Lung (tissue), 12 donors: ENCODE results near the gene PTCD2. TPM values are rescaled to one million over a fixed set of nuclear protein-coding genes. Genes with fewer than 3 reads are reported as not detected.

Experiments used
- ATAC-seq: fragments of 200-7000 bp; cut with Tn5 transposase; one replicate; pipeline ENCODE4 v1.9.1; 2020; ENCODE audit warnings: moderate number of reproducible peaks; ENCODE audit not compliant: insufficient read depth, low FRiP score
- DNase-seq, 3 donors: peaks; one replicate each; pipeline ENCODE4 v3.0.0-alpha.2; 2013 to 2017
- H3K27ac ChIP-seq, 2 donors: one replicate each; pipeline ENCODE4 v1.5.1; 2013; ENCODE audit warnings: mild to moderate bottlenecking in 2 of 2, moderate library complexity in 2 of 2, control low read depth in 1 of 2, inconsistent platforms in 1 of 2, low read depth in 1 of 2, low read length in 1 of 2
- H3K27me3 ChIP-seq, 3 donors: one replicate each; pipeline ENCODE4 v1.5.1; 2013; ENCODE audit warnings: low read length in 2 of 3; ENCODE audit not compliant: control insufficient read depth in 3 of 3, insufficient read depth in 3 of 3
- H3K36me3 ChIP-seq, 4 donors: one replicate each; pipeline ENCODE4 v1.5.1; 2013; ENCODE audit warnings: low read length in 4 of 4, mild to moderate bottlenecking in 1 of 4, moderate library complexity in 1 of 4; ENCODE audit not compliant: control insufficient read depth in 4 of 4, insufficient read depth in 4 of 4
- H3K4me1 ChIP-seq, 5 donors: one replicate each; pipeline ENCODE4 v1.5.1; 2013; ENCODE audit warnings: low read length in 5 of 5, mild to moderate bottlenecking in 2 of 5, moderate library complexity in 1 of 5; ENCODE audit not compliant: control insufficient read depth in 5 of 5, insufficient read depth in 5 of 5
- H3K4me3 ChIP-seq: one replicate; pipeline ENCODE4 v1.5.1; 2013; ENCODE audit warnings: mild to moderate bottlenecking, control low read depth, moderate library complexity
- H3K9ac ChIP-seq, 2 donors: one replicate each; pipeline ENCODE4 v1.5.1; 2013; ENCODE audit warnings: low read length in 2 of 2, control low read depth in 1 of 2; ENCODE audit not compliant: insufficient read depth in 1 of 2
- H3K9me3 ChIP-seq, 4 donors: one replicate each; pipeline ENCODE4 v1.5.1; 2013; ENCODE audit warnings: low read length in 3 of 4, mild to moderate bottlenecking in 1 of 4, moderate library complexity in 1 of 4; ENCODE audit not compliant: control insufficient read depth in 4 of 4, insufficient read depth in 3 of 4
- WGBS, 2 donors: extraction: QIAGEN DNeasy Blood & Tissue Kit; methylation state at CpG; one replicate each; pipeline ENCODE4 v1.1.7; 2013; 5-methylcytosine and 5-hydroxymethylcytosine counted together
- polyA plus RNA-seq, 2 donors: library from polyadenylated mRNA; stranded (reverse); fragments of 200-250 nt; gene quantifications; one replicate each; pipeline ENCODE4 v1.2.1, GENCODE V29; 2013
- total RNA-seq, 2 donors: library from RNA; depleted of rRNA in 1 of 2; stranded (reverse); fragments of >200 nt in 1 of 2; gene quantifications; one replicate each; pipeline ENCODE4 v1.2.1, GENCODE V29; 2014 to 2021
- TF ChIP-seq, protein P1 (sequence below): IDR thresholded peaks from 2 replicates; pipeline ENCODE4 v1.5.1; 2012; ENCODE audit warnings: mild to moderate bottlenecking; ENCODE audit errors: control extremely low read depth, extremely low read depth
- donor health status: control.
- donor health status: control.
- donor health status: Bipolar disorder and iron deficiency.
- donor health status: healthy.
- donor health status: DM: yes; HTN: yes; CAD: no.

Gene PTCD2
- total and polyA plus RNA-seq, 4 donors = 1.9 to 12.0 (median 6.3) TPM

DNA sequence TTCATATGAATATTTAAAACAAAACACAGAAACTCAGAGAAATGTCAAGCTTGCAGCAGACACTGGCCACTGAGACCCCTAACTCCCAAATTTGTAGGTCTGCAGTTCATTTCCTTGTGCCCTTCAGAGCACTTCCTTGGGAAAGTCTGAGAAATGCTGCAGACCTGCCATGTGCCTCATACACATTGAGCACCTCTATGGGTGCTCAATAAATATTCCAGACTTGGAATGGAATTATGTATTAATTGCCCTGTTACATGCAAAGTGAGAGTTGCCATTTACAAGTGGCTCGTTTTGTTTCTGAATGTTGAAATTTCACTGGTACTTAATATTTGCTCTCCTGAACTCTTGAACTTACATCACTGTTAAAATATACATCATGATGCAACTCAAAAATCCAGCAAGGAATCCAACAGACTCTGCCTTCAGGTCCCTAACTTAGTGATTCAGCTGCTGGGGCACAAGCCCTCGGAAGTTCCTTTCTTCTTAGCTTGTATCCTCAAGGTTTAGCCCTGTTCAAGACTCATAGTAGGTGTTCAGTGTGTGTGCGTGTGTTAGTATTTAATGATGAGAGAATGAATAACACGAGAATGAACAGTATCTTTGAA, 90.6 kb downstream of the PTCD2 start:
- WGBS, 2 donors = 63 to 79% methylated on average over 4 of the region's 4 CpGs
- H3K4me1 ChIP-seq = peaks cover 0 to 4% (median 0%) of the 10 kb centered on the region in 5 donors
- no peaks in the 10 kb centered on the region for H3K27me3 ChIP-seq
- DNase-seq (peak in 2 of 3 donors; percentile 31 to 54), ATAC-seq (no peak)
- H3K27ac ChIP-seq = no peak overlapping the region
- H3K9me3 ChIP-seq = no peaks in the 10 kb centered on the region
- no peak overlapping the region for H3K9ac ChIP-seq
- TF ChIP-seq, protein P1, sequence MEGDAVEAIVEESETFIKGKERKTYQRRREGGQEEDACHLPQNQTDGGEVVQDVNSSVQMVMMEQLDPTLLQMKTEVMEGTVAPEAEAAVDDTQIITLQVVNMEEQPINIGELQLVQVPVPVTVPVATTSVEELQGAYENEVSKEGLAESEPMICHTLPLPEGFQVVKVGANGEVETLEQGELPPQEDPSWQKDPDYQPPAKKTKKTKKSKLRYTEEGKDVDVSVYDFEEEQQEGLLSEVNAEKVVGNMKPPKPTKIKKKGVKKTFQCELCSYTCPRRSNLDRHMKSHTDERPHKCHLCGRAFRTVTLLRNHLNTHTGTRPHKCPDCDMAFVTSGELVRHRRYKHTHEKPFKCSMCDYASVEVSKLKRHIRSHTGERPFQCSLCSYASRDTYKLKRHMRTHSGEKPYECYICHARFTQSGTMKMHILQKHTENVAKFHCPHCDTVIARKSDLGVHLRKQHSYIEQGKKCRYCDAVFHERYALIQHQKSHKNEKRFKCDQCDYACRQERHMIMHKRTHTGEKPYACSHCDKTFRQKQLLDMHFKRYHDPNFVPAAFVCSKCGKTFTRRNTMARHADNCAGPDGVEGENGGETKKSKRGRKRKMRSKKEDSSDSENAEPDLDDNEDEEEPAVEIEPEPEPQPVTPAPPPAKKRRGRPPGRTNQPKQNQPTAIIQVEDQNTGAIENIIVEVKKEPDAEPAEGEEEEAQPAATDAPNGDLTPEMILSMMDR = no peak
- H3K36me3 ChIP-seq = no peaks in the 10 kb centered on the region
- no peak overlapping the region for H3K4me3 ChIP-seq

DNA sequence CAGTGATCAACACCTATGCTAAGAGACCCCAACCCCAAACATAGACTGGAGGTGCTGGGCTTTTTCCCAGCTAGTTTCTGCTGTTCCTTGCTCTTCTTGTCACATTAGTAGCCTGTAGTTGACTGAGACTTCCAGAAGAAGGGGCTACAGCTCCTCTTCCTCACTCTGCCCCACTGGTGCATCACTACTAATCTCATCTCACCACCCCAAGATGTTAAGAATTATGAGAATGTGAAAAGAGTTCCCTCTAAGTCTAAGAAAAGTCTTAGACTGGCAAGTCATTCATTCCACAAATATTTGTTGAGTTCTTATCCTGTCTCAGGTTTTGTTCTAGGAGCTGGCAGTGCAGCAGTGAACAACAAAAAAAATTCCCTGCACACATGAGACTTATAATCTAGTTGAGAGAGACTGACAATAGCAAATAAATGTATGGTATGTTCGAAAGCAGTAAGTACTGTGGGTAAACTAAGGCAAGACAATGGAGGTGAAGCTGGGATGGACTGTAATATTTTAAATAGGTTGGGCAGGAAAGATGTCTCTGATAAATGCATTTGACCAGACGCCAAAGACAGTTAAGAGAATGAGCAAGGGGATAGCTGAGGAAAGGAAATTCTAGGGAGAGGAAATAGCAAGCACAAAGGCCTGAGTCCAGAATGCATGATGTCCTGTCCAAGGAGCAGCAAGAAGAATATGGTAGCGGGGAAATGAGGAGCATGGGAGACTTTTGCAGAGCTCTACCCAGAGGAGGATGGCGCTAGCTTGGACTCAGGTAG, 92.3 kb downstream of the PTCD2 start:
- no peaks in the 10 kb centered on the region for H3K9me3 ChIP-seq
- WGBS, 2 donors = 73 to 92% methylated on average over 4 of the region's 4 CpGs
- TF ChIP-seq, protein P1 = no peak

DNA sequence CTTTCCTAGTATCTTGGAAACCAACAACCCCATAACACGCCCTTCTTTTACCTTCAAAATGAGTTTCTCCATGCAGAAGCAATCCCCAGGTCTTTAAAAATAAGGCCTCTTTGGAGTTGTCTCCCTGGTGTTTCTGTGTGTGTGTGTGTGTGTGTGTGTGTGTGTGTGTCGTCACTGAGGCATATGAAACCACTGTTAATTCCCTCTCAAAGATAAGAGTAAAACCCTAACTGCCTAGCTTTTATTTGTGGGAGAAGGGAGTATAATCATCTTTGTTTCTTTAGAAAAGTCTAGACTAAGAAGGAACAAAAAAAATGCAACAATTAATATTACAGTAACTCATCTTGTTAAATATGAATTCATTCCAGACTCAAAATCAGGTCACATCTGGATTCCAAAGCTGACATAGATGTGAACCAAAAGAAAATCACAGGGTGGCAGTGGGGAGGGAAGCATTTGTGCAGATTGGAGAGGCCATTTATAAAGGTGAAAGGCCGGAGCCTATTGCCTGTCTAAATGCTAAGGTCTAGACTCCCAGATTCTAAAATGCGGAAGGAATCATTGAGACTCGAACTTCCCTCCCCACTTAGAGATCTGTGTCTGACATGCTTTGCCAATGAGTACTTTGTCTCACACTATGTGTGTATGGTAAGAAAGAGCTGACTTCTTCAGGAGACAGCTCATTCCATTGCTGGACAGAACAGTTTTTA, 95.6 kb downstream of the PTCD2 start:
- ATAC-seq = no peak
- TF ChIP-seq, protein P1 = no peak
- H3K4me1 ChIP-seq = peaks cover 0 to 5% (median 0%) of the 10 kb centered on the region in 5 donors
- no peak overlapping the region for H3K9ac ChIP-seq
- DNase-seq = no peak
- no peak overlapping the region for H3K4me3 ChIP-seq
- 86 to 90% methylated on average over 5 of the region's 5 CpGs for WGBS, 2 donors
- no peak overlapping the region for H3K27ac ChIP-seq
- H3K36me3 ChIP-seq = no peaks in the 10 kb centered on the region
- no peaks in the 10 kb centered on the region for H3K9me3 ChIP-seq
- H3K27me3 ChIP-seq = no peaks in the 10 kb centered on the region

More for the DNA sequence above, 92.3 kb downstream of the PTCD2 start:
- DNase-seq = no peak
- peaks cover 0 to 5% (median 0%) of the 10 kb centered on the region in 5 donors for H3K4me1 ChIP-seq
- no peak overlapping the region for H3K27ac ChIP-seq
- no peaks in the 10 kb centered on the region for H3K27me3 ChIP-seq
- H3K4me3 ChIP-seq = no peak overlapping the region
- ATAC-seq = no peak
- H3K9ac ChIP-seq = no peak overlapping the region
- H3K36me3 ChIP-seq = no peaks in the 10 kb centered on the region
